GM12872 (cell line): ENCODE results near the gene SMYD1.
A peak's percentile ranks its signal among the peaks of the same experiment; 100 is the strongest.

Experiments used
- CTCF ChIP-seq: IDR thresholded peaks from 3 replicates; pipeline ENCODE4 v1.5.1; 2011; ENCODE audit warnings: low read depth, mild to moderate bottlenecking, low read length, moderate library complexity; ENCODE audit not compliant: insufficient read depth

Gene SMYD1

GRCh38 chr2:88059979-88060906 lies 7.4 kb upstream of the SMYD1 start:
- peak; percentile 80 for TF ChIP-seq CTCF

- TF ChIP-seq CTCF: no peak
These were observed 6.7 kb upstream of the SMYD1 start for GRCh38 chr2:88060907-88061275.

GRCh38 chr2:88061295-88061694 lies 6.3 kb upstream of the SMYD1 start:
- TF ChIP-seq CTCF: no peak

GRCh38 chr2:88066543-88066942 lies 1.1 kb upstream of the SMYD1 start:
- no peak for TF ChIP-seq CTCF

- TF ChIP-seq CTCF: no peak
These were observed 436 bp upstream of the SMYD1 start for GRCh38 chr2:88067189-88067588.

GRCh38 chr2:88068044-88068443 lies 419 bp downstream of the SMYD1 start:
- no peak for TF ChIP-seq CTCF

- TF ChIP-seq CTCF: no peak
These were observed 1.5 kb downstream of the SMYD1 start for GRCh38 chr2:88069117-88069516.
